Measurements from ENCODE around the gene MBOAT1.
"Not testable (repeated sequence)": the region's sequence is repeated elsewhere in the genome, so short reads cannot be mapped to it uniquely, and the experiment has no call there.

MBOAT1 gene

GRCh38 chr6:20203561-20204511 lies 8.4 kb downstream of the MBOAT1 start:
- DNase-seq (ENCODE audit: low read depth in 2 of 2): no peak

DNA sequence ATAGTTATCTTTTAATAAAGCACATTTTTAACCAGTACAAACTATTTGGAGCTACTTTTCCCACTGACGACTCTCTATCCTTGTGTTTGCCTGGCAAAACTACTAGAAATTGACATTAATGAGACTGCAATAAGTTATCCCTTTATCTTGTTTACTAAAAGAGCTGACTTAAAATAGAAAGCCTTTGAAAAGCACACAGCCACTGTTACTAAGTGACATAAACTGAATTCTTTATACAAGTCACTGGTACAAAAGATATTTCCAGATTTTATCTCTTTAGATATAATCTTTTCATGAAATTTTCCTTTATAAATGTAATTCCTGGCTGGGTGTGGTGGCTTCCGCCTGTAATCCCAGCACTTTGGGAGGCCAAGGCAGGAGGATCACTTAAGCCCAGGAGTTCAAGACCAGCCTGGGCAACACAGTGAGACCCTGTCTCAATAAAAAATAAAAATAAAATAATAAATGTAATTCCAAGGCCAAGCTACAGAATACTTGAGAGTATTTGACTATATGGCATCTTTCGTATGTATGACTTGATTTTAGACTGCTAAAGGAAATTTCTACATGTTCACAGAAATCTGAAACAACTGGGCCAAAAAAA lies 9.5 kb downstream of the MBOAT1 start:
- DNase-seq (ENCODE audit: low read depth in 2 of 2): no peak

DNA sequence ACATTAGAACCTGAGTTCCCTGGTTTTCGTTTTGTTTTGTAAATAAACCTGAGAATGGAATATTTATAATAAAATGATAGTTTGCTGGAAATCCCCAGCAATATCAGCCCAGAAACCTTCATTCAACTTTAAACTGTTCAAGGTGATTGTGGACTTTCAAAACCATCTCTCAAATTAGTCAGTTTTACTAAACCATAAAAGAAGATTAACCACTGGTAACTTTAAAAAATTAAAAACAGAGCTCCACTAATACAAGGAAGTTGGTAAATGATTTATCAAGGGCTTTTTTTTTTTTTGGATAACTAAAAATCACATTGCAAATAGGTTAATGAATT lies 10.0 kb downstream of the MBOAT1 start:
- no peak for DNase-seq (ENCODE audit: low read depth in 2 of 2)

DNA sequence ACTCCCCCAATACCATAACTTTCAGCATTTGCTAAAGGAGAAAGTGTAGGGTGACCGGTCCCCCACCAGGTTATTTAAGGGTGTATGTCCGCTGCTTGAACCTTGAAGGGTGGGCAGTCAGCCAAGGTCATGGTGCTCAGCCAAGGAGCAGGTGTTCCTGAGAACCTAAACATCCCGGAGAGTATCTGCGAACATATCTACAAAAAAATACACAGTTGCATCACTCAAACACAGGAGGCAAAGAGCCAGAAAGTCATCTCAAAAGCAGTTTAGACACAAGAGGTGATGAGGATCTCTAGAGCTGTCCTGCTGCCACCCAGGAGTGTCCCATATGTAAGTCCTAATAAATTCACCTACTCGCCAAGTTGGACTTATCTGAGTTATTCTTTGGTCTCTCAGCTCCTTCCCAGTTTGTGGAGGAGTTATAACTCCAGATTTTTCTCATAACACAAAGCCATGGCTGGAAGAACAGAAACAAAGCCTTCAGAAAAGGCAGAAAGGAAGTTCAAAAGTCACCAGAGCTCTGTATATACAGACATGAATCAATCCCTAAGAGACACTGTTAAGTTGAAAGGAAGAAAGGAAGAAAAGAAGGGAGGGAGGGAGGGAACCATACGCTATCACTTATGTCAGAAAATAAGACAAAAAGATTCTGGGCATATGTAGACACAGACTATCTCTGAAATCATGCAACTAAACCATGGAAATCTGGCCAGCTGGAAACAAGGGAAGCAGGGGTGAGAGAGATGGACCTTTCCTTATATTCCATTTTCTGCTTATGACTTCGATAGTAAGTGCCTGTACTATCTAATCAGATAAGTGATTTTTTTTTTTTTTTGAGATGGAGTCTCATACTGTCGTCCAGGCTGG lies 11.3 kb downstream of the MBOAT1 start:
- DNase-seq (ENCODE audit: low read depth in 2 of 2): no peak

DNA sequence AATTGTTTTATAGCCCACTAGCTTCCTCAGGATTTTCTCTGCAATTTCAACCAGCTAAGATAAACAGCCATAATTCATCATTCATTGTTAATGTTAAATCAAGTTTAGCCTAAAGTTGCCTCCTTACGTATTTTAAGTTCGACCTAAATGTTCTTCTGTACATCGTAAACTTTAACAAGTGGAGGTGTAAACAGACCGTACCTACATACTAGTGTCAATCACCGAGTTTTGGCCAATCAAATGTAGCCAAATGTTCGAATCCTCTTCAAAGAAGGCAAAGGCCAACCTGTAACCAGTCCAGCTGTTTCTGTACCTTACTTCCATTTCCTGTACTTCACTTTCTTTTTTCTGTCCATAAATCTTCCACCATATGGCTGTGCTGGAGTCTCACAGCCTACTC lies 13.5 kb downstream of the MBOAT1 start:
- DNase-seq (ENCODE audit: low read depth in 2 of 2): no peak

GRCh38 chr6:20198156-20198774 lies 14.0 kb downstream of the MBOAT1 start:
- no peak for DNase-seq (ENCODE audit: low read depth in 2 of 2)

DNA sequence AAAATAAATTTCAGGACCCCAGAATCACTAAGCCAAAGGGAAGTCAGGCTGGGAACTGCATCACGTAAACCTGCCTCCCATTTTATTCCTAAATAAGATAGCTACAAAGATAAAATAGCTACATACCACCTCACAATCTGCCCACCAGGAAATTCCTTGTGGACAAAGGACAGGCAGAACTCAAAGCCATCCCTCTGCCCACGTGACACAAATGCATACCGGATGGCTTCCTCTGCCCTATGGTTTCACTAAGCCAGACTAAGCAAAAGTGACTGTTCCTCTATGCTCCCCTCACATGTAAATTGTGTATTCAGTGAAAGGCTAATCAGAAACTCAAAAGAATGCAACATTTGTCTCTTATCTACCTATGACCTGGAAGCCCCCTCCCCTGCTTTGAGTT lies 15.0 kb downstream of the MBOAT1 start:
- no peak for DNase-seq (ENCODE audit: low read depth in 2 of 2)

- DNase-seq (ENCODE audit: low read depth in 2 of 2): no peak
Observed at GRCh38 chr6:20192625-20193024, 19.6 kb downstream of the MBOAT1 start.

GRCh38 chr6:20191992-20192391 lies 20.3 kb downstream of the MBOAT1 start:
- DNase-seq (ENCODE audit: low read depth in 2 of 2): no peak

GRCh38 chr6:20188630-20189075 lies 23.6 kb downstream of the MBOAT1 start:
- DNase-seq (ENCODE audit: low read depth in 2 of 2): no peak

DNA sequence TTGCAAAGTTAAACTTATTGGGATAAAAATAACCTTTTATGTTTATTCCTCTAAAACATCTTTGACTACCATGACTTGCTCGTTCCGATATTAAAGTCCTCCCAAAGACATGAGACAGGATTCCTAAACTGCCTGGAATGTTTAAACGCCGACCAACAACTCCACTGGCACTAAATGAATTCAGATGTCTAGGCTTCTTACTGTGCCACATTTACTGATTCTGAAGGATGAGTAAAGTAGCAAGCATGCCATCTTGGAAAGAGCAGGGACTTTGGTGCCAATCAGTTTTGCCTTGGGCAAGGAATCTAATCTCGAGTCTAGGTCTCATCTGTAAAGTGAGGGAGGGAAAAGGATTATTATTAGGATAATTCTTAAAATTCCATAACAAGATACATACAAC lies 25.3 kb downstream of the MBOAT1 start:
- DNase-seq (ENCODE audit: low read depth in 2 of 2): no peak

DNA sequence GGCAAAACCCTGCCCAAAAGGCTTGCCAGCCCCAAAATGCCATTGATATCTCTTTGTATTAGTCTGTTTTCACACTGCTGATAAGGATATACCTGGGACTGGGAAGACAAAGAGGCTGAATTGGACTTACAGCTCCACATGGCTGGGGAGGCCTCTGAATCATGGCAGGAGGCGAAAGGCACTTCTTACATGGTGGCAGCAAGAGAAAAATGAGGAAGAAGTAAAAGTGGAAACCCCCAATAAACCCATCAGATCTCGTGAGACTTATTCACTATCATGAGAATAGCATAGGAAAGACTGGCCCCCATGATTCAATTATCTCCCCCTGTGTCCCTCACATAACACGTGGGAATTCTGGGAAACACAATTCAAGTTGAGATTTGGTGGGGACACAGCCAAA lies 28.6 kb downstream of the MBOAT1 start:
- DNase-seq (ENCODE audit: low read depth in 2 of 2): no peak

DNA sequence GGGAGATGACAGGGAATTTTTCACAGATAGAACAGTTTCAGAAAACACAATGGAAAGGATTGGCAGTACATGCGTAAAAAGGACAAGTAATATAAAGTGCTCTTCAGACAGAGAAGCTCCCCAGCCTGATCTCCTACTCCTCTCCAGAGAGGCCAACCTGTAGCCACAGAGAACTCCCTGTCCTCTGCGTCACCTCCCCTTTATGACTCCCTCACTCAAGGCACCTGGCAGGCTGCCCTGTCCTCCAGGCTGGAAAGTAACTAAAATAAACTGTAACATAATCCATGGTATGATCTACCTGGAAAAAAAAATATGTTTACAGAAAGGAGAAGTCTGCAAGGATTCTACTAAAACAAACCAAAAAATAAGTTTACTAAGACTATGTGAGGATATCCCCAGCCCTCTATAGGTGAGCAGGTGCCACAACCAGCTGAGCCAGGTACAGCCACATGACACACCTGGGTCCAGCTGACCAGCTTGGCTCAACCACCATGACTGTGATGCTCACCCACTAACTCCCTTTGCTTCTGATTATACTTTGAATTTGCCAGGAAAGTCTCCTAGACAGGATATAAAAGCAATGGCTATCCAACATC lies 29.2 kb downstream of the MBOAT1 start:
- no peak for DNase-seq (ENCODE audit: low read depth in 2 of 2)

DNA sequence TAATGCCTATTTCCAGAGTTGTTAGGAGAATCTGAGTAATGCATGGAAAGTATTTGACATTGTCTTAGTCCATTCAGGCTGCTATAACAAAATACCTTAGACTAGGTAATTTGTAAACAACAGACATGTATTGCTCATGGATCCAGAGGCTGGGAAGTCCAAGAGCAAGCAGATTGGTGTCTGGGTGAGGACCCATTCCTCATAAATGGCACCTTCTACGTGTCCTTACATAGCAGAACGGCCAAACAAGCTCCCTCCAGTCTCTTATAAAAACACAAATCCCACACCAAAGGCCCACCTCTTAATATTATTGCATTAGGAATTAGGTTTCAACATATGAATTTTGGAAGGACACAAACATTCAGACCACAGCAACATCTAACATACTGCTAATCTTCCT lies 30.2 kb downstream of the MBOAT1 start:
- DNase-seq (ENCODE audit: low read depth in 2 of 2): no peak

- DNase-seq (ENCODE audit: low read depth in 2 of 2): no peak
Observed at GRCh38 chr6:20180935-20181334, 31.3 kb downstream of the MBOAT1 start.

GRCh38 chr6:20179287-20180045 lies 32.8 kb downstream of the MBOAT1 start:
- not testable (repeated sequence) for DNase-seq (ENCODE audit: low read depth in 2 of 2)

- DNase-seq (ENCODE audit: low read depth in 2 of 2): no peak
Observed at GRCh38 chr6:20178327-20178726, 33.9 kb downstream of the MBOAT1 start.

DNA sequence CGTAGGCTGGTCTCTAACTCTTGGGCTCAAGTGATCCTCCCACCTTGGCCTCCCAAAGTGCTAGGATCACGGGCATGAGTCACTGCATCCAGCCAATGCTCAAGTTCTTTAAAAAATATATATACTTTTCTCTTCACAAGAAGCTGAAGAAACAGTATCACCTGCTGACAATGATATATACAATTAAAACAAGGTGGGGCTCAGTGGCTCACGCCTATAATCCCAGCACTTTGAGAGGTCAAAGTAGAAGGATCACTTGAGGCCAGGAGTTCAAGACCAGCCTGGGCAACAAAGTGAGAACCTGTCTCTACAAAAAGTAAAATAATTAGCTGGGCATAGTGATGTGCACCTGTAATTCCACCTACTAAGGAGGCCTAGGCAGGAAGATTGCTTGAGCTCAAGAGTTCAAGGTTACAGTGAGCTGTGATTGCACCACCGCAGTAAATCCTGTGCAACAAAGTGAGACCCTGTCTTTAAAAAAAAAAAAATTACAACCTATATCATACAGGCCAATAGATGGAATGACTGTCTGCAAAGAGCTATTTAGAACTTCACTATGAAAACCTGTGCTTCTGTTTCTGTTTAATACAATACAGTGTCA lies 36.4 kb downstream of the MBOAT1 start:
- no peak for DNase-seq (ENCODE audit: low read depth in 2 of 2)

DNA sequence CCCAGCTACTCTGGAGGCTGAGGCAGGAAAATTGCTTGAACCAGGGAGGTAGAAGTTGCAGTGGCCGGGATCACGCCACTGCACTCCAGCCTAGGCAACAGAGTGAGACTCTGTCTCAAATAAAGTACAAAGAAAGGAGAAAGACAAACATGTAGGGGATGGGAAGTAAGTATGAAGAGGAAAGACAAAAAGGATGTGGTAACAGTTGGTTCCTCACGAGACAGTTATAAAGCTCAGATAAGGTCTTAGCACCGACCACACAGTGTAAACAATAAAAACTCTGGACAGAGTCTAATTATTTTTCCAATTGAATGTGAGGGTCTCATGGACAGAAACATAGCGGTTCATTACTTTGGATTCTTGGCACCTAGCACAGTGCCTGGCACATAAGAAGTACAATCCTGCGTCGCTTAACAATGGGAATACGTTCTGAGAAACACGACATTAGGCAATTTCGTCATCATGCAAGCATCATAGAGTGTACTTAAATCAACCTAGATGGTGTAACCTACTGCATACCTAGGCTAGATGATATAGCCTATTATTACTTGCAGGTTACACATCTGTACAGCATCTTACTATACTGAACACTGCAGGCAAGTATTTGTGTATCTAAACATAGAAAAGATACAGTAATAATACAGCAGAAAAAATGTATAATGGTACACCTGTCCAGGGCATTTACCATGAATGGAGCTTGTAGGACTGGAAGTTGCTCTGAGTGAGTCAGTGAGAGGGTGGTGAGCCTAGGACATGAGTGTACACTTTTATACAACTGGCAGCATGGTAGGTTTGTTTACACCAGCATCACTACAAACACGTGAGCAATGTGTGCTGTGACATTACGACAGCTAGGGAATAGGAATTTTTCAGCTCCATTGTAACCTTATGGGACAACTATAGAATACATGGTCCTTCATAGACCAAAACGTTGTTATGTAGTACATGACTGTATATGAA lies 38.2 kb downstream of the MBOAT1 start:
- no peak for DNase-seq (ENCODE audit: low read depth in 2 of 2)

Data from stimulated activated CD8-positive, alpha-beta memory T cell treated with anti-CD3 and anti-CD28 coated beads, Interleukin-15, amount 100 ng/mL, for 4 hours (primary cell).